CD4-positive, alpha-beta T cell treated with Interleukin-17A for 4 hours (primary cell): ENCODE data around the gene SFXN5.

ENCODE experiments used
- DNase-seq: peaks from one replicate; pipeline ENCODE4 v3.0.0-alpha.2; 2020; ENCODE audit warnings: mixed read lengths

SFXN5 gene

GRCh38 chr2:73050121-73050545 lies 21.4 kb downstream of the SFXN5 start:
- DNase-seq, result no peak

- DNase-seq, result no peak
Measured at GRCh38 chr2:73043929-73044832, 27.3 kb downstream of the SFXN5 start.

- DNase-seq, result no peak
Measured at GRCh38 chr2:73043276-73043675, 28.2 kb downstream of the SFXN5 start.

DNA sequence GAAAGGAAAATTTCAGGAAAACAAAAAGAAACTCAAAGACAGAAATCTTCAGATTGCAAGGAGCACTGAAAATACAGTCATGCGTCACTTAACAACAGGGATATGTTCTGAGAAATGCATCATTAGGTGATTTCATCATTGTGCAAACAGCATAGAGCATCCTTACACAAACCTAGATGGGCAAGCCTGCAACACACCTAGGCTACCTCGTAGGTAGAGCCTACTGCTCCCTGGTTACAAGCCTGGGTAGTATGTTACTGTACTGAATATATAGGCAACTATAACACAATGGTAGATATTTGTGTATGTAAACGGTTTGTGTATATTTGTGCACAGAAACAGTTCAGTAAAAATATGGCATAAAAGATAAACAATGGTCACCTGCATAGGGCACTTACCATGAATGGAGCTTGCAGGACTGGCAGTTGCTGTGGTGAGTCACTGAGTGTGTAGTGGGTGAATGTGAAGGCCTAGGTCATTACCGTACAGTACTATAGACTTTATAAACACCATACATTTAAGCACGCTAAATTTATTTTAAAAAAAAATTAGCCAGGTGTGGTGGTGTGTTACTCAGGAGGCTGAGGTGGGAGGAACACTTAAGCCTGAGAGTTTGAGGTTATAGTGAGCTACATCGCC lies 33.4 kb downstream of the SFXN5 start:
- DNase-seq, result no peak

- DNase-seq, result no peak
Measured at GRCh38 chr2:73036766-73037165, 34.7 kb downstream of the SFXN5 start.

- DNase-seq, result no peak
Measured at GRCh38 chr2:73035899-73036711, 35.4 kb downstream of the SFXN5 start.

- no peak for DNase-seq
Measured at GRCh38 chr2:73034661-73035375, 36.7 kb downstream of the SFXN5 start.

- no peak for DNase-seq
Measured at GRCh38 chr2:73033766-73034381, 37.6 kb downstream of the SFXN5 start.

- no peak for DNase-seq
Measured at GRCh38 chr2:73033142-73033765, 38.3 kb downstream of the SFXN5 start.

DNA sequence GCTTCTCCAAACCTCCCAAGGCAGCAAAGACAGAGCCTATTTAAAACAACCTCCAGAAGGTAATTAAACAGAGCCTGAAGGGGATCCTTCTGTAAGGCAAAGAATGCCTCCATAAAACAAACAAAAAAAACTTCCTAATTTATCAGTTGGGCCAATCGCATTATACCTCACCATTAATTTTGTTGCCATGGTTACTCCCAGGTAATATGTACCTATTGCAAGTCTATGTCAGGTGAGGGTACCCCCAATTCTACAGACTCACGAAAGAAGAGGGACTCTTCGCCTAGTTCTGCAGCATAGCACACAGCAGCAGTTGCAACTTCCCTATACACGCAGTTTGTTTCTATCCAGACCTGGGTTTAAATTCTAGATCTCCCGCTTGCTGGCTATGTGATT lies 38.8 kb downstream of the SFXN5 start:
- DNase-seq, result no peak

- no peak for DNase-seq
Measured at GRCh38 chr2:73031725-73032701, 39.5 kb downstream of the SFXN5 start.

- DNase-seq, result no peak
Measured at GRCh38 chr2:73031095-73031678, 40.3 kb downstream of the SFXN5 start.

DNA sequence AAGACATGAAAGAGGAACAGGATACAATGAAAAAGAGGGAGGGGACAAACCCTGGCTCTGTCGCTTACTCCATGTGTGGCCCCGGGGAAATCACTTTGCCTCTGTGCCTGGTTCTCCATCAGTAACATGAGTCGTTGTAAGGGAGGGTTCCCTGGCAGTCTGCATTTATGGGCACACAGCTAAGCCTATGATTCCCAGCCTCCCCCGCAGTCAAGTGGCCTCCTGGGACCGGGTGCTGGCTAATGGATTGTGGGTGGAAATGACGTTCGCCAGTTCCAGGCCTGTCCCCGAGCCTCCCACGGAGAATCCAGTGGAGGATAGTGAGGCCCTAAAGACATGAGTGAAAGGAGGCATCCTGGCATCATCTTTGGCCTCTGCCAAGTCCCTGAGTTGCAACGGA lies 42.7 kb downstream of the SFXN5 start:
- no peak for DNase-seq

DNA sequence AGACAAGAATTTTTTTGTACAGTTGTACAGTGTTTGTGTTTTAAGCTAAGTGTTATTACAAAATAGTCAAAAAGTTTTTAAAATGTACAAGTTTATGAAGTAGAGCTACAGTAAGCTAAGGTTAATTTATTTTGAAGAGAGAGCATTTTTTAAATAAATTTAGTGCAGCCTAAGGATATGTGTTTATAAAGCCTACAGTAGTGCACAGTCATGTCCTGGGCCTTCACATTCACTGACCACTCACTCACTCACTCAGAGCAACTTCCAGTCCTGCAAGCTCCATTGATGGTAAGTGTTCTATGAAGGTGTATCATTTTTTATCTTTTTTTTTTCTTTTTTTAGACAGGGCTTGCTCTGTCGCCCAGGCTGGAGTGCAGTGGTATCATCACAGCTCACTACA lies 44.2 kb downstream of the SFXN5 start:
- no peak for DNase-seq

DNA sequence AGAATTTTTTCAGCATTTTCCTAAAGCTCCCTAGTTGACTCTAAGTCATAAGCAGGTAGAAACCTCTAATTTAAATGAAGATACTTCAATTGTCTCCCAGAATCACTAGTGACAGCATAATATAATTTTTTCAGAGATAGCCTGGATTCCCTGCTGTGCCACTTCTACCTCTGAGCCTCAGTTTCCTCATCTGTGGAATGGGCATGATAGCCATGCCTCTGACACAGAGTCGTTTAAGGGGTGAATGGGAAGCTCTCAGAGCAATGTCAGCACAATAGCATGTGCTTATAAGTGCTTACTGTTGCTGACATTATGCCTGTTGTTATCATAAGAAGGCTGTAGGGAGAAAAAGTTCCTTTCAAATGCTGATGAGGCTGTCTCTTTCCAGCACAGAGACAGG lies 48.0 kb downstream of the SFXN5 start:
- no peak for DNase-seq

- DNase-seq, result no peak
Measured at GRCh38 chr2:73022024-73022568, 49.4 kb downstream of the SFXN5 start.

DNA sequence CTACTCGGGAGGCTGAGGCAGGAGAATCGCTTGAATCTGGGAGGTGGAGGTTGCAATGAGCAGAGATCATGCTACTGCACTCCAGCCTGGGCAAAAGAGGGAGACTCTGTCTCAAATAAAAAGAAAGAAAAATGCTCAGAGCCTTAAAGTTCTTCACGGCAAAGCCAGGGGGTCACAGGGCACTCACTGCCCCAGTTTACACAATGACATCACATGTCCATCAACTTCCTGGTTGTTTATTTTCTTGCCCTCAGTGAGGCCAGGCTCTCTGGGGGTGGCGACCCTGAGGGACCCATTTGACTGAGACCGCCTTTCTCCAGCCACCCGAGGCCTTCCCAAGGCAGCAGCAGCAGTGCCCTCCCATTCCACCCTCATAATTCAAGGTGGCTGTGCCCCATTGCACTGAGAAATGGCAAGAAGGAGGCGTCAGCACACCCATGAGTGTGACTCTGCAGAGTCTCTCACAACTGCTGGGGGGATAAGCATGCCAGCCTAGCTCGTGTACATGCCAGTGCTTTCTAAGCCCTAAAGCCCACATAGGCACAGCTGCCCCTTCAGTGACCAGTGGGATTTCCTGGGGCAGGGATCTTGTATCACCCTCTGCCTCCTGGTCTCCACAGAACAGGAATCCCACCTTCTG lies 50.0 kb downstream of the SFXN5 start:
- DNase-seq, result no peak

DNA sequence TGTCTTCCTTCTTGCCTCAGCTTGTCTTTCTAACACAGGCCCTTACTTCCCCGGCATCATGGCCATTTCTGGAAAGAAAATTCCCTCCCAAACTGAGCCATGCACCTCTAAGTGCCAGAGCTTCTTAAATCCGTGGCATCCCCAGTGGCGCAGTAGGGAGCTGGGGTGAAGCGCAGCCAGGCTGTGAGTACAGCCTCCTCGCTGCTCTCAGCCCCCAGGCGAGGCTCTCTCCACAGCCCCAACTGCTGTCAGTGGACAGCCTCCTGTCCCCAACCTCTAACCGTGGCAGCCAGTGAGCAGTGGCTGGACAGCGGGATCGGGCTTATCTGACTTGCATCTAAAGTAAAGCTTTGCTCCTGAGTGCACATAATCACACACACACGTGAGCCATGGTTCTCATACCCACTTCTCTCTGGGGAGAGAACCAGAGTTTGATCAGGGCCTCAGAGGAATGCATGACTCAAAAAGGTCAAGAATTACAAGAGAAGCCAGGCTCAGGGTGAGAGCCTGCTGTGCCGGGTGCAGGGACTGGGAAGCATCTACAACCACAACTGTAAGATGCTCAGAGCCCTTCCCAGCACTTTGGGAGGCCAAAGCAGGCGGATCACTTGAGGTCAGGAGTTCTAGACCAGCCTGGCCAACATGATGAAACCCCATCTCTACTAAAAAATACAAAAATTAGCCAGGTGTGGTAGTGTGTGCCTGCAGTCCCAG lies 50.7 kb downstream of the SFXN5 start:
- no peak for DNase-seq

DNA sequence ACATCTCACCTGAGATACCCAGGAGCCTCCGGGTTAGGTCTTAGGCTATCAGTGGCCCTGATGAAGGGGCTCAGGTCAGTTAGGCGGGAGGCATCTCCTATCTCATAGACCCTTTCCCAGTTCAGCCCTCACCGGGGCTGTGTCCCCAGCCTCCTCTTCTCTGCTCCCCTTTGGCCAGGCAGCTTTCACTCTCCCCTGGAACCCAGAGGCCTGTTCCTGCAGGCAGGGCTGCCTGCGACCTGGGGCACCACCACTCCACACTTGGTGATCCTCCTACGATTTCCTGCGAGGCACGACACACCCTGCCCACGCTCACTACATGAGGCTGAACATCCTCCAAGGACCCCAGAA lies 51.2 kb downstream of the SFXN5 start:
- DNase-seq, result no peak
